ENCODE results near the gene DYNLRB1. TPM values are rescaled to one million over a fixed set of nuclear protein-coding genes. Genes with fewer than 3 reads are reported as not detected.

The DYNLRB1 gene
- total and polyA plus RNA-seq, 2 of the 13 experiments (the other 11 are each of a cell fraction or from before 2014, with no cell fraction given) = 140 to 244 TPM

DNA sequence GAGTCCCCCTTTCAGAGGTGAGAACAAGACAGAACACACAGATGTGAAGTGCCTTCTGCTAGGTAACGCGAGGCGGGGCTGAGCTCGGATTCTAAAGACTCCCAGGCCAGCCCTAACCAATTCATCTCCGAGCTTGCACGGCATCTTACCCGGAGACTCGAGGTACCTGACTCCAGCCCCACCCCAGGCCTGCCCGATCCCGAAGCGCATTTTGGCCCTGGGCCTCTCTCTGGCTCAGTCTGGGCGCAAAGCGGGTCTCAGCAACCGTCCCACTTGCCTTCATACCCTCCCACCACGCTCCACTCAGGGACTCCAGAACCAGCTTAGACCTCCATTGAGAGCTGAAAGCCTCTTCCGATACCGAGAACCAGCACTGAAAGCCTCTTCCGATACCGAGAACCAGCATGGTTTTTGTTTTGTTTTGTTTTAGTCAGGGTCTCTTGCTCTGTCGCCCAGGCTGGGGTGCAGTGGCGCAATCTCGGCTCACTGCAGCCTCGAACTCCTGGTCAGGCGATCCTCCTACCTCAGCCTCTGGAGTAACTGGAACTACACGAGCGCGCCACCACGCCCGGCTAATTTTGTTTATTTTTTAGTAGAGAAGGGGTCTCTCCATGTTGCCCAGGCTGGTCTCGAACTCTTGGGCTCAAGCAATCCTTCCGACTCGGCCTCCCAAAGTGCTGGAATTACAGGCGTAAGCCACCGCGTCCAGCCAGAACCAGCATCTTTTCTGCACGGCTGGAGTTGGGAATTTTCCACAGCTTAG, 557 bp upstream of the DYNLRB1 start (continued):
- TF ChIP-seq, protein P1, sequence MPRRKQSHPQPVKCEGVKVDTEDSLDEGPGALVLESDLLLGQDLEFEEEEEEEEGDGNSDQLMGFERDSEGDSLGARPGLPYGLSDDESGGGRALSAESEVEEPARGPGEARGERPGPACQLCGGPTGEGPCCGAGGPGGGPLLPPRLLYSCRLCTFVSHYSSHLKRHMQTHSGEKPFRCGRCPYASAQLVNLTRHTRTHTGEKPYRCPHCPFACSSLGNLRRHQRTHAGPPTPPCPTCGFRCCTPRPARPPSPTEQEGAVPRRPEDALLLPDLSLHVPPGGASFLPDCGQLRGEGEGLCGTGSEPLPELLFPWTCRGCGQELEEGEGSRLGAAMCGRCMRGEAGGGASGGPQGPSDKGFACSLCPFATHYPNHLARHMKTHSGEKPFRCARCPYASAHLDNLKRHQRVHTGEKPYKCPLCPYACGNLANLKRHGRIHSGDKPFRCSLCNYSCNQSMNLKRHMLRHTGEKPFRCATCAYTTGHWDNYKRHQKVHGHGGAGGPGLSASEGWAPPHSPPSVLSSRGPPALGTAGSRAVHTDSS (CRISPR knock-in tag; conservative IDR thresholded peaks at IDR 0.05) = 0 out of 2 replicates have a peak, but pooled peaks have one; percentile 26
- peak; percentile 74 for TF ChIP-seq ZNF788 (CRISPR knock-in tag; IDR thresholded peaks at IDR 0.05; ENCODE audit: borderline replicate concordance)
- TF ChIP-seq, protein P2, sequence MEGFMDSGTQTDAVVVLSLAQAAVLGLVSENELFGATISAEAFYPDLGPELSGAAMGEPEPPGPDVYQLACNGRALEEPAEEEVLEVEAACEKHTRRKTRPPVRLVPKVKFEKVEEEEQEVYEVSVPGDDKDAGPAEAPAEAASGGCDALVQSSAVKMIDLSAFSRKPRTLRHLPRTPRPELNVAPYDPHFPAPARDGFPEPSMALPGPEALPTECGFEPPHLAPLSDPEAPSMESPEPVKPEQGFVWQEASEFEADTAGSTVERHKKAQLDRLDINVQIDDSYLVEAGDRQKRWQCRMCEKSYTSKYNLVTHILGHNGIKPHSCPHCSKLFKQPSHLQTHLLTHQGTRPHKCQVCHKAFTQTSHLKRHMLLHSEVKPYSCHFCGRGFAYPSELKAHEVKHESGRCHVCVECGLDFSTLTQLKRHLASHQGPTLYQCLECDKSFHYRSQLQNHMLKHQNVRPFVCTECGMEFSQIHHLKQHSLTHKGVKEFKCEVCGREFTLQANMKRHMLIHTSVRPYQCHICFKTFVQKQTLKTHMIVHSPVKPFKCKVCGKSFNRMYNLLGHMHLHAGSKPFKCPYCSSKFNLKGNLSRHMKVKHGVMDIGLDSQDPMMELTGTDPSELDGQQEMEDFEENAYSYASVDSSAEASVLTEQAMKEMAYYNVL (CRISPR knock-in tag; IDR thresholded peaks at IDR 0.05; ENCODE audit: borderline replicate concordance) = peak; percentile 50; the same call in 1 of the 2 replicates
- peak; percentile 67; the same call in 1 of the 2 replicates for TF ChIP-seq CEBPB (IDR thresholded peaks at IDR 0.05; ENCODE audit: borderline replicate concordance, low read depth, low read length)
- TF ChIP-seq ZNF124 (CRISPR knock-in tag; IDR thresholded peaks at IDR 0.05) = no peak
- TF ChIP-seq, protein P3, sequence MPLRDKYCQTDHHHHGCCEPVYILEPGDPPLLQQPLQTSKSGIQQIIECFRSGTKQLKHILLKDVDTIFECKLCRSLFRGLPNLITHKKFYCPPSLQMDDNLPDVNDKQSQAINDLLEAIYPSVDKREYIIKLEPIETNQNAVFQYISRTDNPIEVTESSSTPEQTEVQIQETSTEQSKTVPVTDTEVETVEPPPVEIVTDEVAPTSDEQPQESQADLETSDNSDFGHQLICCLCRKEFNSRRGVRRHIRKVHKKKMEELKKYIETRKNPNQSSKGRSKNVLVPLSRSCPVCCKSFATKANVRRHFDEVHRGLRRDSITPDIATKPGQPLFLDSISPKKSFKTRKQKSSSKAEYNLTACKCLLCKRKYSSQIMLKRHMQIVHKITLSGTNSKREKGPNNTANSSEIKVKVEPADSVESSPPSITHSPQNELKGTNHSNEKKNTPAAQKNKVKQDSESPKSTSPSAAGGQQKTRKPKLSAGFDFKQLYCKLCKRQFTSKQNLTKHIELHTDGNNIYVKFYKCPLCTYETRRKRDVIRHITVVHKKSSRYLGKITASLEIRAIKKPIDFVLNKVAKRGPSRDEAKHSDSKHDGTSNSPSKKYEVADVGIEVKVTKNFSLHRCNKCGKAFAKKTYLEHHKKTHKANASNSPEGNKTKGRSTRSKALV (CRISPR knock-in tag; IDR thresholded peaks at IDR 0.05) = peak; percentile 18
- no peak for TF ChIP-seq ZNF749 (CRISPR knock-in tag; IDR thresholded peaks at IDR 0.05; ENCODE audit: borderline replicate concordance)
- no peak for TF ChIP-seq ZSCAN29 (CRISPR knock-in tag; conservative IDR thresholded peaks at IDR 0.05)
- peak; percentile 90 for TF ChIP-seq ZNF343 (CRISPR knock-in tag; IDR thresholded peaks at IDR 0.05)
- peak; percentile 81 for TF ChIP-seq ZSCAN31 (CRISPR knock-in tag; IDR thresholded peaks at IDR 0.05; ENCODE audit: low read depth)
- peak; percentile 22; the same call in 1 of the 2 replicates for TF ChIP-seq SIX1 (CRISPR knock-in tag; IDR thresholded peaks at IDR 0.05; ENCODE audit: borderline replicate concordance)
- TF ChIP-seq ZNF816 (CRISPR knock-in tag; IDR thresholded peaks at IDR 0.05; ENCODE audit: borderline replicate concordance) = no peak; the same call in 1 of the 2 replicates
- TF ChIP-seq, protein P4, sequence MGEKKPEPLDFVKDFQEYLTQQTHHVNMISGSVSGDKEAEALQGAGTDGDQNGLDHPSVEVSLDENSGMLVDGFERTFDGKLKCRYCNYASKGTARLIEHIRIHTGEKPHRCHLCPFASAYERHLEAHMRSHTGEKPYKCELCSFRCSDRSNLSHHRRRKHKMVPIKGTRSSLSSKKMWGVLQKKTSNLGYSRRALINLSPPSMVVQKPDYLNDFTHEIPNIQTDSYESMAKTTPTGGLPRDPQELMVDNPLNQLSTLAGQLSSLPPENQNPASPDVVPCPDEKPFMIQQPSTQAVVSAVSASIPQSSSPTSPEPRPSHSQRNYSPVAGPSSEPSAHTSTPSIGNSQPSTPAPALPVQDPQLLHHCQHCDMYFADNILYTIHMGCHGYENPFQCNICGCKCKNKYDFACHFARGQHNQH (CRISPR knock-in tag; IDR thresholded peaks at IDR 0.05) = no peak; the same call in 1 of the 2 replicates
- no peak for TF ChIP-seq ZNF530 (CRISPR knock-in tag; IDR thresholded peaks at IDR 0.05; ENCODE audit: low read depth)
- TF ChIP-seq, protein P5, sequence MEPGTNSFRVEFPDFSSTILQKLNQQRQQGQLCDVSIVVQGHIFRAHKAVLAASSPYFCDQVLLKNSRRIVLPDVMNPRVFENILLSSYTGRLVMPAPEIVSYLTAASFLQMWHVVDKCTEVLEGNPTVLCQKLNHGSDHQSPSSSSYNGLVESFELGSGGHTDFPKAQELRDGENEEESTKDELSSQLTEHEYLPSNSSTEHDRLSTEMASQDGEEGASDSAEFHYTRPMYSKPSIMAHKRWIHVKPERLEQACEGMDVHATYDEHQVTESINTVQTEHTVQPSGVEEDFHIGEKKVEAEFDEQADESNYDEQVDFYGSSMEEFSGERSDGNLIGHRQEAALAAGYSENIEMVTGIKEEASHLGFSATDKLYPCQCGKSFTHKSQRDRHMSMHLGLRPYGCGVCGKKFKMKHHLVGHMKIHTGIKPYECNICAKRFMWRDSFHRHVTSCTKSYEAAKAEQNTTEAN (CRISPR knock-in tag; conservative IDR thresholded peaks at IDR 0.05) = no peak
- TF ChIP-seq ARNT2 (CRISPR knock-in tag; IDR thresholded peaks at IDR 0.05; ENCODE audit: low read depth) = peak; percentile 64; the same call in 1 of the 2 replicates
- TF ChIP-seq, protein P6, sequence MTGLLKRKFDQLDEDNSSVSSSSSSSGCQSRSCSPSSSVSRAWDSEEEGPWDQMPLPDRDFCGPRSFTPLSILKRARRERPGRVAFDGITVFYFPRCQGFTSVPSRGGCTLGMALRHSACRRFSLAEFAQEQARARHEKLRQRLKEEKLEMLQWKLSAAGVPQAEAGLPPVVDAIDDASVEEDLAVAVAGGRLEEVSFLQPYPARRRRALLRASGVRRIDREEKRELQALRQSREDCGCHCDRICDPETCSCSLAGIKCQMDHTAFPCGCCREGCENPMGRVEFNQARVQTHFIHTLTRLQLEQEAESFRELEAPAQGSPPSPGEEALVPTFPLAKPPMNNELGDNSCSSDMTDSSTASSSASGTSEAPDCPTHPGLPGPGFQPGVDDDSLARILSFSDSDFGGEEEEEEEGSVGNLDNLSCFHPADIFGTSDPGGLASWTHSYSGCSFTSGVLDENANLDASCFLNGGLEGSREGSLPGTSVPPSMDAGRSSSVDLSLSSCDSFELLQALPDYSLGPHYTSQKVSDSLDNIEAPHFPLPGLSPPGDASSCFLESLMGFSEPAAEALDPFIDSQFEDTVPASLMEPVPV (CRISPR knock-in tag; IDR thresholded peaks at IDR 0.05) = no peak
- TF ChIP-seq THYN1 (CRISPR knock-in tag; IDR thresholded peaks at IDR 0.05; ENCODE audit: borderline replicate concordance, low read depth) = no peak

Data from HepG2 (cell line).